HepG2 (cell line): Measurements from ENCODE around the gene NEMP2. TPM values are rescaled to one million over a fixed set of nuclear protein-coding genes. Genes with fewer than 3 reads are reported as not detected.
A peak's percentile ranks its signal among the peaks of the same experiment; 100 is the strongest.

ENCODE experiments used
- CBX2 ChIP-seq, 2 experiments: fragments of 200-600 bp in 1 of 2; sonication (generic); formaldehyde crosslinking in 1 of 2; IDR thresholded peaks; 2 replicates each; pipeline versions ENCODE4 v1.7.0 to v1.8.1; 2018 to 2022; ENCODE audit warnings: low read depth in 2 of 2, low read length in 1 of 2, mild to moderate bottlenecking in 1 of 2, missing genetic modification reagents in 1 of 2
- DMAP1 ChIP-seq: IDR thresholded peaks from 2 replicates; pipeline ENCODE4 v1.6.1; 2016
- HOXA3 ChIP-seq: sonication (generic); formaldehyde crosslinking; IDR thresholded peaks from 2 replicates; pipeline ENCODE4 v1.5.0; 2020; ENCODE audit warnings: missing genetic modification reagents
- HOXA9 ChIP-seq: sonication (generic); formaldehyde crosslinking; IDR thresholded peaks from 2 replicates; pipeline ENCODE4 v1.8.1; 2022; ENCODE audit warnings: missing genetic modification reagents, mild to moderate bottlenecking, moderate library complexity, borderline replicate concordance
- KLF6 ChIP-seq: IDR thresholded peaks from 2 replicates; pipeline ENCODE4 v1.8.0; 2016; ENCODE audit warnings: missing biosample characterization, missing genetic modification reagents
- TARDBP ChIP-seq: sonication (generic); formaldehyde crosslinking; IDR thresholded peaks from 2 replicates; pipeline ENCODE4 v1.8.0; 2022; ENCODE audit warnings: mild to moderate bottlenecking, missing genetic modification reagents
- TBL1XR1 ChIP-seq: fragments of 150-350 bp; IDR thresholded peaks from 2 replicates; pipeline ENCODE4 v1.6.1; 2014; ENCODE audit warnings: borderline replicate concordance, low read length; ENCODE audit not compliant: partially characterized antibody
- ZNF121 ChIP-seq: sonication (generic); formaldehyde crosslinking; IDR thresholded peaks from 2 replicates; pipeline ENCODE4 v1.5.0; 2020; ENCODE audit warnings: mild to moderate bottlenecking, missing genetic modification reagents
- polyA plus RNA-seq, 8 experiments: library from polyadenylated mRNA; depleted of rRNA in 3 of 8; stranded (reverse) in 7 of 8; unstranded in 1 of 8; fragments of >200 nt; fragmentation: Illumina TruSeq in 4 of 8; extraction: Trizol in 4 of 8; gene quantifications; 2 replicates each; pipeline versions ENCODE4 v1.2.1 to v1.2.3, GENCODE V29; 2011 to 2016; ENCODE audit warnings: low read depth in 4 of 8, missing spikeins in 1 of 8, mixed read lengths in 1 of 8; ENCODE audit not compliant: insufficient read depth in 1 of 8
- total RNA-seq, 5 experiments: library from RNA; depleted of rRNA; stranded (reverse); fragments of >200 nt; fragmentation: Illumina TruSeq; extraction: Trizol; gene quantifications; 2 replicates each; pipeline ENCODE4 v1.2.3, GENCODE V29; 2016; ENCODE audit warnings: low read depth in 1 of 5
- TF ChIP-seq, protein P1 (sequence below): sonication (generic); formaldehyde crosslinking; IDR thresholded peaks from 2 replicates; pipeline ENCODE4 v1.4.0; 2020; ENCODE audit warnings: missing genetic modification reagents
- TF ChIP-seq, protein P2 (sequence below): IDR thresholded peaks from 2 replicates; pipeline ENCODE4 v1.6.1; 2018; ENCODE audit warnings: missing genetic modification reagents
- TF ChIP-seq, protein P3 (sequence below): sonication (generic); formaldehyde crosslinking; IDR thresholded peaks from 2 replicates; pipeline ENCODE4 v1.4.0; 2020; ENCODE audit warnings: missing genetic modification reagents
- TF ChIP-seq, protein P4 (sequence below): IDR thresholded peaks from 2 replicates; pipeline ENCODE4 v1.6.1; 2016; ENCODE audit warnings: mild to moderate bottlenecking, missing biosample characterization, missing genetic modification reagents
- TF ChIP-seq, protein P5 (sequence below): sonication (generic); formaldehyde crosslinking; IDR thresholded peaks from 2 replicates; pipeline ENCODE4 v1.5.0; 2020; ENCODE audit warnings: missing genetic modification reagents
- TF ChIP-seq, protein P6 (sequence below): sonication (generic); formaldehyde crosslinking; IDR thresholded peaks from 2 replicates; pipeline ENCODE4 v1.5.0; 2020; ENCODE audit warnings: mild to moderate bottlenecking, missing genetic modification reagents, borderline replicate concordance
- TF ChIP-seq, protein P7 (sequence below): sonication (generic); formaldehyde crosslinking; IDR thresholded peaks from 2 replicates; pipeline ENCODE4 v1.4.0; 2020; ENCODE audit warnings: missing genetic modification reagents
- TF ChIP-seq, protein P8 (sequence below): sonication (generic); formaldehyde crosslinking; IDR thresholded peaks from 2 replicates; pipeline ENCODE4 v1.8.1; 2023; ENCODE audit warnings: mild to moderate bottlenecking, missing genetic modification reagents, borderline replicate concordance

Gene NEMP2
- total and polyA plus RNA-seq, 2 of the 13 experiments (the other 11 are each of a cell fraction or from before 2014, with no cell fraction given): 2.4 to 9.8 TPM

DNA sequence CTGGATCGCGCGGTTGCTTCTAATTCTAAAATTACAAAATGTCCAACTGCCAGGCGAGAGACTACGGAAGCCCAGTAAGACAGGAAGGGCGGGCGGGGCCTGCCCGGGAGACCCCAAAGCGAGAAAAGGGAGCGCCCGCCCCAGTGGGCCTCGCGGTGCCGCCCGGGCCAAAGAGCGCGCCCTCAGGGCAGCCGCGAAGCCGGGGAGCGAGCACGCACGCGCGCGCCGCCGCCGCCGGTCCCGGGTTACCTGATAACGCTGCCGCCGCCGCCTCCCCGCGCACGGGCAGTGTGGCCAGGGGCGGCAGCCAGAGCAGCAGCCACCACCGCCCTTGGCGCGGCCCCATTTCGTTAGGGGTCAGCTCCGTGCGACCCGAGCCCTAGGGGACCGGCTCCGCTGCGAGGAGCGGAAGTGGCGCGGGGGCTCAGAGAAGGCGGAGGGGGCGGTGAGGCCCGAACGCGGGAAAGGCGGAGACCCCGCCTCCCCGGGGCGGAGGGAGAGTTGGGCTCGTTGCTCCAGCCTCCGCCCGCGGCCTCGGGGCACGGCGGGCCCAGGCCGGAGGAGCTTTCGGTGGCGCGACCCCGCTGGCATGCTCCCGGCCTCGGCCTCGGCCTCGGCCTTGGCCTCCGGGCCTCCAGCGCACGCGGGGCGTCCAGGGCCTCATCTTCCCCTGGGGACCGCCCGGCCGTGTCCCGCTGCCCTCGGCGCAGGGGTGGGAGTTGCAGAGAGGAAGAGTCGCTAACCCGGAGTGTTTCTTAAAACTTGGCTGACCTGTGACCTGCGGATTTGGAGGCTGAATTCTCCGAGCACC lies at the start of gene NEMP2 (continued):
- TF ChIP-seq, protein P1, sequence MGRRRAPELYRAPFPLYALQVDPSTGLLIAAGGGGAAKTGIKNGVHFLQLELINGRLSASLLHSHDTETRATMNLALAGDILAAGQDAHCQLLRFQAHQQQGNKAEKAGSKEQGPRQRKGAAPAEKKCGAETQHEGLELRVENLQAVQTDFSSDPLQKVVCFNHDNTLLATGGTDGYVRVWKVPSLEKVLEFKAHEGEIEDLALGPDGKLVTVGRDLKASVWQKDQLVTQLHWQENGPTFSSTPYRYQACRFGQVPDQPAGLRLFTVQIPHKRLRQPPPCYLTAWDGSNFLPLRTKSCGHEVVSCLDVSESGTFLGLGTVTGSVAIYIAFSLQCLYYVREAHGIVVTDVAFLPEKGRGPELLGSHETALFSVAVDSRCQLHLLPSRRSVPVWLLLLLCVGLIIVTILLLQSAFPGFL (CRISPR knock-in tag): 0 out of 2 replicates have a peak, but pooled peaks have one; percentile 74
- TF ChIP-seq KLF6 (CRISPR knock-in tag) (peak; percentile 97), TBL1XR1 (no peak), TARDBP (CRISPR knock-in tag) (peak; percentile 59; the same call in 1 of the 2 replicates), HOXA3 (peak; percentile 93), ZNF121 (peak; percentile 89), HOXA9 (peak; percentile 99), CBX2 (IDR thresholded peaks at IDR 0.05; ENCODE audit: low read depth, low read length) (no peak), CBX2 (CRISPR knock-in tag; IDR thresholded peaks at IDR 0.05; ENCODE audit: low read depth) (no peak; the same call in none of the 2 replicates), DMAP1 (CRISPR knock-in tag) (peak; percentile 91)
- TF ChIP-seq, protein P2, sequence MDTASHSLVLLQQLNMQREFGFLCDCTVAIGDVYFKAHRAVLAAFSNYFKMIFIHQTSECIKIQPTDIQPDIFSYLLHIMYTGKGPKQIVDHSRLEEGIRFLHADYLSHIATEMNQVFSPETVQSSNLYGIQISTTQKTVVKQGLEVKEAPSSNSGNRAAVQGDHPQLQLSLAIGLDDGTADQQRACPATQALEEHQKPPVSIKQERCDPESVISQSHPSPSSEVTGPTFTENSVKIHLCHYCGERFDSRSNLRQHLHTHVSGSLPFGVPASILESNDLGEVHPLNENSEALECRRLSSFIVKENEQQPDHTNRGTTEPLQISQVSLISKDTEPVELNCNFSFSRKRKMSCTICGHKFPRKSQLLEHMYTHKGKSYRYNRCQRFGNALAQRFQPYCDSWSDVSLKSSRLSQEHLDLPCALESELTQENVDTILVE (CRISPR knock-in tag): peak; percentile 99; the same call in 1 of the 2 replicates
- TF ChIP-seq, protein P3, sequence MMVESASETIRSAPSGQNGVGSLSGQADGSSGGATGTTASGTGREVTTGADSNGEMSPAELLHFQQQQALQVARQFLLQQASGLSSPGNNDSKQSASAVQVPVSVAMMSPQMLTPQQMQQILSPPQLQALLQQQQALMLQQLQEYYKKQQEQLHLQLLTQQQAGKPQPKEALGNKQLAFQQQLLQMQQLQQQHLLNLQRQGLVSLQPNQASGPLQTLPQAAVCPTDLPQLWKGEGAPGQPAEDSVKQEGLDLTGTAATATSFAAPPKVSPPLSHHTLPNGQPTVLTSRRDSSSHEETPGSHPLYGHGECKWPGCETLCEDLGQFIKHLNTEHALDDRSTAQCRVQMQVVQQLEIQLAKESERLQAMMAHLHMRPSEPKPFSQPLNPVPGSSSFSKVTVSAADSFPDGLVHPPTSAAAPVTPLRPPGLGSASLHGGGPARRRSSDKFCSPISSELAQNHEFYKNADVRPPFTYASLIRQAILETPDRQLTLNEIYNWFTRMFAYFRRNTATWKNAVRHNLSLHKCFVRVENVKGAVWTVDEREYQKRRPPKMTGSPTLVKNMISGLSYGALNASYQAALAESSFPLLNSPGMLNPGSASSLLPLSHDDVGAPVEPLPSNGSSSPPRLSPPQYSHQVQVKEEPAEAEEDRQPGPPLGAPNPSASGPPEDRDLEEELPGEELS: peak; percentile 53; the same call in 1 of the 2 replicates
- TF ChIP-seq, protein P4, sequence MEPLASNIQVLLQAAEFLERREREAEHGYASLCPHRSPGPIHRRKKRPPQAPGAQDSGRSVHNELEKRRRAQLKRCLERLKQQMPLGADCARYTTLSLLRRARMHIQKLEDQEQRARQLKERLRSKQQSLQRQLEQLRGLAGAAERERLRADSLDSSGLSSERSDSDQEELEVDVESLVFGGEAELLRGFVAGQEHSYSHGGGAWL: peak; percentile 99
- TF ChIP-seq, protein P5, sequence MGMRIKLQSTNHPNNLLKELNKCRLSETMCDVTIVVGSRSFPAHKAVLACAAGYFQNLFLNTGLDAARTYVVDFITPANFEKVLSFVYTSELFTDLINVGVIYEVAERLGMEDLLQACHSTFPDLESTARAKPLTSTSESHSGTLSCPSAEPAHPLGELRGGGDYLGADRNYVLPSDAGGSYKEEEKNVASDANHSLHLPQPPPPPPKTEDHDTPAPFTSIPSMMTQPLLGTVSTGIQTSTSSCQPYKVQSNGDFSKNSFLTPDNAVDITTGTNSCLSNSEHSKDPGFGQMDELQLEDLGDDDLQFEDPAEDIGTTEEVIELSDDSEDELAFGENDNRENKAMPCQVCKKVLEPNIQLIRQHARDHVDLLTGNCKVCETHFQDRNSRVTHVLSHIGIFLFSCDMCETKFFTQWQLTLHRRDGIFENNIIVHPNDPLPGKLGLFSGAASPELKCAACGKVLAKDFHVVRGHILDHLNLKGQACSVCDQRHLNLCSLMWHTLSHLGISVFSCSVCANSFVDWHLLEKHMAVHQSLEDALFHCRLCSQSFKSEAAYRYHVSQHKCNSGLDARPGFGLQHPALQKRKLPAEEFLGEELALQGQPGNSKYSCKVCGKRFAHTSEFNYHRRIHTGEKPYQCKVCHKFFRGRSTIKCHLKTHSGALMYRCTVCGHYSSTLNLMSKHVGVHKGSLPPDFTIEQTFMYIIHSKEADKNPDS: peak; percentile 89; the same call in 1 of the 2 replicates
- TF ChIP-seq, protein P6, sequence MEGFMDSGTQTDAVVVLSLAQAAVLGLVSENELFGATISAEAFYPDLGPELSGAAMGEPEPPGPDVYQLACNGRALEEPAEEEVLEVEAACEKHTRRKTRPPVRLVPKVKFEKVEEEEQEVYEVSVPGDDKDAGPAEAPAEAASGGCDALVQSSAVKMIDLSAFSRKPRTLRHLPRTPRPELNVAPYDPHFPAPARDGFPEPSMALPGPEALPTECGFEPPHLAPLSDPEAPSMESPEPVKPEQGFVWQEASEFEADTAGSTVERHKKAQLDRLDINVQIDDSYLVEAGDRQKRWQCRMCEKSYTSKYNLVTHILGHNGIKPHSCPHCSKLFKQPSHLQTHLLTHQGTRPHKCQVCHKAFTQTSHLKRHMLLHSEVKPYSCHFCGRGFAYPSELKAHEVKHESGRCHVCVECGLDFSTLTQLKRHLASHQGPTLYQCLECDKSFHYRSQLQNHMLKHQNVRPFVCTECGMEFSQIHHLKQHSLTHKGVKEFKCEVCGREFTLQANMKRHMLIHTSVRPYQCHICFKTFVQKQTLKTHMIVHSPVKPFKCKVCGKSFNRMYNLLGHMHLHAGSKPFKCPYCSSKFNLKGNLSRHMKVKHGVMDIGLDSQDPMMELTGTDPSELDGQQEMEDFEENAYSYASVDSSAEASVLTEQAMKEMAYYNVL: peak; percentile 76; the same call in 1 of the 2 replicates
- TF ChIP-seq, protein P7, sequence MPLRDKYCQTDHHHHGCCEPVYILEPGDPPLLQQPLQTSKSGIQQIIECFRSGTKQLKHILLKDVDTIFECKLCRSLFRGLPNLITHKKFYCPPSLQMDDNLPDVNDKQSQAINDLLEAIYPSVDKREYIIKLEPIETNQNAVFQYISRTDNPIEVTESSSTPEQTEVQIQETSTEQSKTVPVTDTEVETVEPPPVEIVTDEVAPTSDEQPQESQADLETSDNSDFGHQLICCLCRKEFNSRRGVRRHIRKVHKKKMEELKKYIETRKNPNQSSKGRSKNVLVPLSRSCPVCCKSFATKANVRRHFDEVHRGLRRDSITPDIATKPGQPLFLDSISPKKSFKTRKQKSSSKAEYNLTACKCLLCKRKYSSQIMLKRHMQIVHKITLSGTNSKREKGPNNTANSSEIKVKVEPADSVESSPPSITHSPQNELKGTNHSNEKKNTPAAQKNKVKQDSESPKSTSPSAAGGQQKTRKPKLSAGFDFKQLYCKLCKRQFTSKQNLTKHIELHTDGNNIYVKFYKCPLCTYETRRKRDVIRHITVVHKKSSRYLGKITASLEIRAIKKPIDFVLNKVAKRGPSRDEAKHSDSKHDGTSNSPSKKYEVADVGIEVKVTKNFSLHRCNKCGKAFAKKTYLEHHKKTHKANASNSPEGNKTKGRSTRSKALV (CRISPR knock-in tag): 0 out of 2 replicates have a peak, but pooled peaks have one; percentile 21
- TF ChIP-seq, protein P8, sequence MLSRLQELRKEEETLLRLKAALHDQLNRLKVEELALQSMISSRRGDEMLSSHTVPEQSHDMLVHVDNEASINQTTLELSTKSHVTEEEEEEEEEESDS (CRISPR knock-in tag): no peak
